Measurements from ENCODE around the gene METTL25B. TPM values are rescaled to one million over a fixed set of nuclear protein-coding genes. Genes with fewer than 3 reads are reported as not detected.

The METTL25B gene
- total and polyA plus RNA-seq, 2 of the 13 experiments (the other 11 are each of a cell fraction or from before 2014, with no cell fraction given), result 11.9 to 24.0 TPM

- Histone ChIP-seq H3K27me3 (ENCODE audit: control insufficient read depth in 1 of 2, insufficient read depth in 2 of 2, low read length in 2 of 2) (no peaks in the 10 kb centered on the region; a peak in 1 of 5 replicates), H3K9me3 (ENCODE audit: low read length) (no peaks in the 10 kb centered on the region), H3K27ac (ENCODE audit: extremely low read length, insufficient read depth, low read length) (no peak overlapping the region), H3K9ac (ENCODE audit: insufficient read depth, low read depth, low read length) (peak overlapping the region; percentile 96), H3K79me2 (ENCODE audit: insufficient read depth, low read length) (peaks cover 66% of the 10 kb centered on the region), H3K4me3 (replicated peaks in 1 of 3; ENCODE audit: insufficient read depth in 1 of 3, low read depth in 2 of 3, low read length in 3 of 3) (peak overlapping the region; percentile 85 to 100 (median 92)), H3K4me1 (ENCODE audit: insufficient read depth, low read length) (peaks cover 59% of the 10 kb centered on the region), H2AFZ (ENCODE audit: low read length) (no peak overlapping the region), H3K36me3 (replicated peaks in 1 of 2; ENCODE audit: control insufficient read depth in 1 of 2, insufficient read depth in 2 of 2, low read length in 2 of 2) (peaks cover 3 to 27% of the 10 kb centered on the region in 2 experiments; a peak in 3 of 5 replicates), H3K4me2 (ENCODE audit: low read depth, low read length) (peak overlapping the region; percentile 85), H4K20me1 (ENCODE audit: insufficient read depth, low read length) (peaks cover 5% of the 10 kb centered on the region; the same call in 1 of the 2 replicates)
- no peak for ATAC-seq
- intact Hi-C loops (cut with micrococcal nuclease; ENCODE audit: unreplicated experiment), result no loop called here
- CTCF ChIA-PET (ENCODE audit: low intra/inter-chr PET ratio, low total read pairs), result no interaction called here
- POLR2A ChIA-PET, result interaction anchor here (0.5 to 6.5 kb wide), 7 partner anchors 16 to 41 kb away, joined by 3 to 125 read pairs (median 4); partner anchors contain the start of genes ISG20L2, METTL25B and MRPL24
- BruUV-seq (replicated peaks), result no TSS peak
- WGBS (ENCODE audit: low lambda C conversion rate), result 35% methylated on average over 8 of the region's 8 CpGs
- no peak for DNase-seq (ENCODE audit: low spot score)
- in situ Hi-C loops (cut with HindIII; ENCODE audit: extremely low pct_ligation_motif_present, low pct_unique_long_range_greater_than_20kb), result loop anchor here (5.0 kb wide), 1 partner anchor 41 kb away; the partner anchor contains the start of genes ISG20L2 and METTL25B
- FAIRE-seq, result no peak
- TF ChIP-seq PRDM15 (CRISPR knock-in tag; IDR thresholded peaks at IDR 0.05) (no peak), ATRX (CRISPR knock-in tag; IDR thresholded peaks at IDR 0.05; ENCODE audit: borderline replicate concordance) (no peak), CEBPB (IDR thresholded peaks at IDR 0.05; ENCODE audit: borderline replicate concordance, low read depth, low read length) (no peak), MAX (IDR thresholded peaks at IDR 0.05) (no peak), ZNF235 (CRISPR knock-in tag; IDR thresholded peaks at IDR 0.05; ENCODE audit: borderline replicate concordance) (no peak), ZNF781 (CRISPR knock-in tag; IDR thresholded peaks at IDR 0.05; ENCODE audit: borderline replicate concordance, not compliant biosample characterization) (no peak), ZNF878 (CRISPR knock-in tag; IDR thresholded peaks at IDR 0.05) (no peak), NFKB2 (CRISPR knock-in tag; IDR thresholded peaks at IDR 0.05; ENCODE audit: borderline replicate concordance) (no peak), ZNF550 (CRISPR knock-in tag; IDR thresholded peaks at IDR 0.05; ENCODE audit: borderline replicate concordance) (no peak), ZFYVE20 (CRISPR knock-in tag; IDR thresholded peaks at IDR 0.05; ENCODE audit: borderline replicate concordance, low read depth) (no peak), ZNF232 (CRISPR knock-in tag; IDR thresholded peaks at IDR 0.05; ENCODE audit: borderline replicate concordance) (no peak), ZBTB49 (CRISPR knock-in tag; IDR thresholded peaks at IDR 0.05; ENCODE audit: borderline replicate concordance) (no peak), ZXDC (CRISPR knock-in tag; IDR thresholded peaks at IDR 0.05) (no peak), TBP (CRISPR knock-in tag; IDR thresholded peaks at IDR 0.05) (no peak)
These were observed 40.5 kb downstream of the METTL25B start for GRCh38 chr1:156768610-156769295.

Measured in HepG2 (cell line).